ENCODE results near the gene SRRT. TPM values are rescaled to one million over a fixed set of nuclear protein-coding genes. Genes with fewer than 3 reads are reported as not detected.

The SRRT gene
- total and polyA plus RNA-seq, 2 of the 4 experiments (the other 2 are of a cell fraction), result 41.4 to 93.5 TPM

- Histone ChIP-seq H3K9me1 (ENCODE audit: insufficient read depth, low read length) (no peaks in the 10 kb centered on the region), H3K4me1 (ENCODE audit: control insufficient read depth, insufficient read depth, low read length) (no peaks in the 10 kb centered on the region; the same call in 1 of the 2 replicates), H2BK15ac (ENCODE audit: low read depth, low read length) (no peak overlapping the region), H4K8ac (ENCODE audit: low read depth in 2 of 2, low read length in 2 of 2) (no peak overlapping the region), H3K14ac (replicated peaks; ENCODE audit: low read depth, low read length) (no peak overlapping the region), H2AFZ (replicated peaks; ENCODE audit: low read length, poor library complexity) (no peak overlapping the region), H3K18ac (ENCODE audit: low read depth, low read length) (no peak overlapping the region), H2BK120ac (ENCODE audit: low read depth, low read length) (no peak overlapping the region), H3K9ac (ENCODE audit: low read depth, low read length) (no peak overlapping the region), H3K4ac (ENCODE audit: low read depth, low read length) (no peak overlapping the region), H4K91ac (ENCODE audit: insufficient read depth, low read depth, low read length) (no peak overlapping the region), H2BK5ac (ENCODE audit: low read depth, low read length, poor library complexity, severe bottlenecking) (no peak overlapping the region), H3K27me3 (ENCODE audit: control insufficient read depth, insufficient read depth, low read length) (peaks cover 44% of the 10 kb centered on the region), H2AK5ac (ENCODE audit: low read depth, low read length) (no peak overlapping the region), H2BK20ac (ENCODE audit: low read depth, low read length) (no peak overlapping the region), H3K36me3 (ENCODE audit: control insufficient read depth, insufficient read depth, low read length) (no peaks in the 10 kb centered on the region), H3K27ac (ENCODE audit: insufficient read depth, low read length) (no peak overlapping the region), H3K4me3 (ENCODE audit: insufficient read depth, low read depth, low read length) (no peak overlapping the region), H3K4me2 (ENCODE audit: low read depth, low read length) (no peak overlapping the region), H3K56ac (ENCODE audit: extremely low read depth, insufficient read depth, low read length) (no peak overlapping the region), H3K23ac (ENCODE audit: low read depth, low read length) (no peak overlapping the region), H3K9me3 (ENCODE audit: control insufficient read depth, insufficient read depth, low read length) (peaks cover 2% of the 10 kb centered on the region; the same call in 1 of the 2 replicates), H3K79me1 (ENCODE audit: low read depth in 1 of 2, low read length in 2 of 2) (no peaks in the 10 kb centered on the region), H4K20me1 (ENCODE audit: insufficient read depth, low read length) (0 out of 2 replicates have a peak, but pooled peaks cover 4% of the 10 kb centered on the region), H4K5ac (ENCODE audit: low read depth, low read length) (no peak overlapping the region), H2AK9ac (replicated peaks; ENCODE audit: low read depth, low read length, poor library complexity) (no peak overlapping the region)
- intact Hi-C loops (cut with micrococcal nuclease), result no loop called here
- no CpG with 5 or more reads among the region's 5 CpGs for WGBS, 2 experiments (ENCODE audit: extremely low coverage in 2 of 2, insufficient read length in 1 of 2)
- DNase-seq (no peak), ATAC-seq (ENCODE audit: low read depth) (no peak)
- CTCF ChIA-PET, result no interaction called here
- POLR2A ChIA-PET (ENCODE audit: unreplicated experiment), result interaction anchor here (0.6 kb wide), 1 partner anchor 155 kb away, joined by 3 read pairs; no protein-coding TSS in a partner anchor
- dilution Hi-C loops (cut with HindIII; ENCODE audit: low sequenced_read_pairs, unreplicated experiment), result no loop called here
- in situ Hi-C loops (cut with MboI; ENCODE audit: low sequenced_read_pairs), result loop anchor here (10.0 kb wide), 1 partner anchor 385 kb away; no protein-coding TSS in a partner anchor
- TF ChIP-seq MAFK (IDR thresholded peaks at IDR 0.05; ENCODE audit: low read depth, low read length) (no peak), ELK1 (IDR thresholded peaks at IDR 0.05; ENCODE audit: borderline replicate concordance, low read depth, low read length) (no peak), RFX5 (IDR thresholded peaks at IDR 0.05; ENCODE audit: low read depth, low read length) (no peak), MAZ (IDR thresholded peaks at IDR 0.05; ENCODE audit: borderline replicate concordance, low read depth, low read length) (no peak), RAD21 (IDR thresholded peaks at IDR 0.05; ENCODE audit: low read length) (no peak), NFE2L2 (IDR thresholded peaks at IDR 0.05; ENCODE audit: low read depth, low read length) (no peak), MXI1 (IDR thresholded peaks at IDR 0.05; ENCODE audit: borderline replicate concordance, low read depth, low read length) (no peak), CTCF (conservative IDR thresholded peaks at IDR 0.05; ENCODE audit: low read depth, low read length) (no peak), CHD1 (IDR thresholded peaks at IDR 0.05; ENCODE audit: low read depth, low read length) (no peak), CEBPB (IDR thresholded peaks at IDR 0.05; ENCODE audit: low read depth, low read length) (no peak), POLR2A (IDR thresholded peaks at IDR 0.05; ENCODE audit: low read depth, low read length) (no peak), SMC3 (IDR thresholded peaks at IDR 0.05; ENCODE audit: low read depth, low read length) (no peak)
- no TSS peak for BruUV-seq (replicated peaks)
These were observed 24.5 kb downstream of the SRRT start for GRCh38 chr7:100899432-100899831.
